Stimulated activated CD4-positive, alpha-beta T cell treated with anti-CD3 and anti-CD28 coated beads, Interleukin-12 subunit alpha, Interleukin-12 subunit beta, amount 100 ng/mL, for 48 hours (primary cell): ENCODE measurements around the gene CPA1.

Experiments used
- DNase-seq, 3 donors: peaks; one replicate each; pipeline ENCODE4 v3.0.0-alpha.2; 2020; ENCODE audit warnings: low read depth in 2 of 3, low spot score in 1 of 3

Gene CPA1

DNA sequence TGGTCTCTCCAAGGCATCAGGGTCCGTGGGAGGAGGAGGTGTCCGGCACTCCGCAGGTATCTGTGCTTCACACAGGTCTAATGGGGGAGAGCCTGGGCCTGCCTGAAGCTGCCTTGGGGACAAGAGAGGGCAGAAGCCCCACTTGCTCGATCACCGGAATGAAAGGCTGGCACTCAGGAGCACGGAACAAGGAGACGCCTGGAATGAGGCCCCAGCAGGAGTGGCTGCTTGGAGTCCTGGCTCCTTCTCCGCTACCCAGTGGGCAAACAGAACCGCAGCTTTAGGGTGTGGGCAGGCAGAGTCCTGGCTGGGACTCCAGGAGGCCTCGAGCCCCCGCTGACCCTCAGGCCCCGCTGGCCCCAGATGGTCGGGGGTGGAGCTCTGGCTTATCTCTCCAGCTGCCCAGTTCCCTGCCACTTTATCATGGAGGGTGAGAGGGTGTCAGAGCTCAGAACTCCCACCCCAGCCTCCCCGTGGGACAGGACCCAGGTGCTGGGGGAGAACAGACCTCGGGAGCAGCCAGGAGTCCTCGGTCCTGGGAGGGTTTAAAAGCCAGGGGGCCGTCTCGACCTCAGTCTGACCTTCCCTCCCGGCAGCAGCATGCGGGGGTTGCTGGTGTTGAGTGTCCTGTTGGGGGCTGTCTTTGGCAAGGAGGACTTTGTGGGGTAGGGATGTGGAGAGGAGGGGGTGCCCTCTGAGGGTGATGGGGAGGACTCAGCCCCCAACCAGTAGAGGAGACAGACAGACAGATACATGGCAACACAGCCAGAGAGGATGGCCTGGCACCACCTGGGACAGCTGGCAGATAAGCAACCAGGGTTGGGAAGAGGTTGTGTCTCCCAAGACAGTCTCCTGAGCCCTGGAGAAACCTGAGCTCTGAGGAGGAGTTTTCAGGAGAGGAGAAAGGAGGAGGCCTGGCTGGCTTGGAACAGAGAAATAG lies at the start of gene CPA1:
CPA1 (plus strand) TSS at position 574 of the 940 bp plus-strand sequence; CDS start at position 601, 27 bp downstream.
- DNase-seq = no peak

DNA sequence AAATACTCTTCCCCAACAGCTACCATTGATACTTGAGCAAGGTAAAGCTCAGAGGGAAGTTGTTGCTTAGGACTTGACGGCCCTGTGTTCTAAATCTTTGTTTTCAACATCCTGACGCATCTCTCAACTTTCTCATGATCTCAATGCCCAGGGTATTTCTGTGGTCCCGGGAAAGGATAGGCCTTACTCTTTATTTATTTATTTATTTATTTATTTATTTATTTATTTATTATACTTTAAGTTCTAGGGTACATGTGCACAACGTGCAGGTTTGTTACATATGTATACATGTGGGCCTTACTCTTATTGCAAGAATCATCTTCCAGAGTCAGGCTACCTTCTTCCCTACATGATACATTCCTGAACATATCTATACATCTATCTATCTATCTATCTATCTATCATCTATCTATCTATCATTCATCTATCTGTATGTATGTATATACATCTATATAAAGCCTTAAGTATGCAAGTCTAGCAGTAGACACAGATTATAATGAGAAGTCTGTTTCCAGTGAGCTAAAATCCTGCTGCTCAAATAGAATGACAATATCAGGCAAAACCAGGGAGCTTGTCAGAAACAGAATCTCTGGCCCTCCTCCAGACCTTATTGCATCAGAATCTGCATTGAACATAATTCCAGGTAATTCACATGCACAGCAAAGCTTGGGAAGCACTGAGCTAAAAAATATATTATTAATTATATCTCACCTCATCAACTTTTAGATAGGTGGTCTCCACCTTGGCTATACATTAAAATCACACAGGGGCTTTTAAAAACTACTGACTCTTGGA lies 47.8 kb upstream of the CPA1 start:
- DNase-seq = no peak

- no peak for DNase-seq
Observed at GRCh38 chr7:130333832-130334231, 46.5 kb upstream of the CPA1 start.

DNA sequence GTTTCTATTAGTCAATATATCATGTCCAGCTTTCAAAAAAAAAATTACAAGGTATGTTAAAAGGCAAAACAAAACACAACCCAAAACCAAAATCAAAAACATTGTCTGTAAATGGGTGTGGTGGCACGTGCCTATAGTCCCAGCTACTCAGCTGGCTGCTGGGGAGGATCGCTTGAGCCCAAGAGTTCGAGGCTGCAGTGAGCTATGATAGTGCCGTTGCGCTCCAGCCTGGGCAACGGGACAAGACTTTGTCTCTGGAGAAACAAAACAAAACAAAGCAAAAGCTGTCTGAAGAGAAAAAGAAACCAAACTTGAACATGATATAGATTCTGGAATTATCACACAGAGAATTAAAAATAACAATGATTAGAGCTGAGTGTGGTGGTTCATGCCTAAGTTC lies 46.0 kb upstream of the CPA1 start:
- no peak for DNase-seq

DNA sequence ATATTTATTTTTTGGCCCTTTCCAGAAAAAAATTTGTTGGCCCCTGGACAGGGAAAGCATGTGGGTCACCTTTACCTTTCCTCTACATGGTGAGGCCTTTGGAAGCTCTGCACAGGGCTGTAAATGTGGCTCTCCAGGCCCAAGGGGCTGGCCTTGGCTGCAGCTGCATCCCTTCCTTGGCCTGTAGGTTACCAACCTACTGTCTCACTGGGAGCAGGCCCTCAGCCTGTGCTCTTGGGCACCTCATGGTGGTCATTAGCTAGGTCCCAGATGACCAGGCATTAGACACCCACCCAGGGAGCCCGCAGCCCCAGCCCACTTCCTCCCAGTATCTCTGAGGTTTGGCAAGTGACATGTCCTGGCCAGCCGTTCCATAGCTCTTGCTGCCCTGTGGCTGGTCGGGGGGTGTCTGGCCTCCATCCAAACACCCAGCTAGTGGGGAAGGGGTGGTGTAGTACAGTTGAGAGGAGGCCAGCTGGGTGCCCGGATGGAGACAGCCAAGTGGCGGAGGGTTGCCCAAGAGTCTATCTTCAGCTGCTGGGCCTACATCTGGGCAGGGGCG lies 42.8 kb upstream of the CPA1 start:
- no peak for DNase-seq

GRCh38 chr7:130338233-130338632 lies 42.1 kb upstream of the CPA1 start:
- no peak for DNase-seq

DNA sequence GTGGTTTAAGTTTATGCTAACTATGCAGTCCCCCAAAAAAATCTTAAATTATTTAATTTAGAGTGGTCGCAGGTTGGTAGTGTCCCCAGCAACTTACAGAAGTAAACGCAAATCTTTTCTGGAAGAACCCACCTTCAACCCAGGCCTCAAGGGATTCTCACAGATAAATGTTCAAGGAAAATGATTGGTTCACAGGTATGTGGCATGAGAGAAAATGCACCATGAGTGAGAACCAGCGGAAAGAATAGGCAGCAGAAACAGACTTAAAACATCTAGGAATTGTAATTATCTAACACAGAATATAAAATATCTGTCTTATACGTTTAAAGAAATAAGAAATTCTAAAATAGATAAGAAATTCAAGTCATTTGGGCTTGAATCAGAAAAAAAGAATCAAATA lies 38.4 kb upstream of the CPA1 start:
- DNase-seq = no peak

- no peak for DNase-seq
Observed at GRCh38 chr7:130342701-130343380, 37.5 kb upstream of the CPA1 start.

GRCh38 chr7:130344271-130344866 lies 35.9 kb upstream of the CPA1 start, which contains the start of gene CPA5:
CPA5 (plus strand) TSS chr7:130344816; CDS start chr7:130346486, 1,670 bp downstream.
- no peak for DNase-seq

DNA sequence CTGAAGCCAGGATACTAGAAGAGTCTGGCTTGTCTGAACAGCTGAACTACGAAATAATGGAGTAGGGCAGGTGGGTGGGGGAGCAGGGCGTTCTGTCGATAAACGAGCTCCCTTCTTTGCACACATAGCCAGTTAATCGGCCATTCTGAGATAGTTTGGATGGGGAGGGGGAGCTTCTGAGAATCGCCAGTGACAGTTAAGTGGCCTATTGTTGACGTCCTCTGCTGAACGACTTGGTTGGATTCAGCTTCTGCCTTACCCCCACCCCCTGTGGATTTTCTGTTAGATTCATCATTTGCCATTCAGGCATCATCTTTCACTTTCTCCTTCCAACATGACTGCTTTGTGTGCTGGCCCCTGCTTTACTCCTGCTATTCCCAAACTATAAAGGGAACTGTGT lies 35.2 kb upstream of the CPA1 start:
- no peak for DNase-seq

GRCh38 chr7:130345725-130346124 lies 34.6 kb upstream of the CPA1 start:
- DNase-seq = no peak

- DNase-seq = no peak
Observed at GRCh38 chr7:130346177-130346905, 34.0 kb upstream of the CPA1 start.

GRCh38 chr7:130346941-130347340 lies 33.4 kb upstream of the CPA1 start:
- no peak for DNase-seq

DNA sequence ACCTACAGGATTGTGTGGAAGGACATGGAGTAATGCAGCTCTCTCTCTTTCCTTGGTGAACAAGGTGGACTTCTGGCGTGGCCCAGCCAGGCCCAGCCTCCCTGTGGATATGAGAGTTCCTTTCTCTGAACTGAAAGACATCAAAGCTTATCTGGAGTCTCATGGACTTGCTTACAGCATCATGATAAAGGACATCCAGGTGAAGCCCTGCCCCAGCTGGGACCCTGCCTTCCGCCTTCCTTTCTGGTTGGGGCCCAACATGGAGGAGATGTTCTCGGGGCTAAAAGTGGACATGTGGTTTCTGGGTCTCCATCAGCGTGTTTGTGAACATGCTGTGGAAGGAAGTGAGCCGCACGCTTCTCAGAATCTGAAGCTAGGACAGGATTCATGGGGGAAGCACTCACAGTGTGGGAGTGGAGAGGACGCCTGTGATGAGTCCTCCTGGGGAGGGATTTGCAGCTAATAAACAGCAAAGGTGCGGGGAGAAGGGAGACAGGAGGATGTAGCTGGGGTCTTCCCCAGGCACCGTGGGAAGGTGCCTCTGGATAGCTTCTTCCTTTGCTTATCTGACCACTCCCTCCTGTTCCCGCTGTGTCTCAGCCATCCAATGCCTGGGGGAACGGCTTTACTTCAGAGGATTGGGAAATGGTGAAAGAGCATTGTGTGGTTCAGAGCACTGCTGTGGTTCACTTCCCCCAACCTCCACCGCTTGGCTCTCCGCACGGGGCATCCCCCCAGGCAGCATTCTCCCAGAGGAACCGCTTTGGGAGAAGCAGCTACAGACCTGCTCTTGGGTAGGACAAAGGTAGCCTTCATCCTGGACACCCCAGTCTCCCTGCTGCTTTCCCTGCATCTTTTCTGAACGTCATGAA lies 30.1 kb upstream of the CPA1 start:
- DNase-seq = no peak

DNA sequence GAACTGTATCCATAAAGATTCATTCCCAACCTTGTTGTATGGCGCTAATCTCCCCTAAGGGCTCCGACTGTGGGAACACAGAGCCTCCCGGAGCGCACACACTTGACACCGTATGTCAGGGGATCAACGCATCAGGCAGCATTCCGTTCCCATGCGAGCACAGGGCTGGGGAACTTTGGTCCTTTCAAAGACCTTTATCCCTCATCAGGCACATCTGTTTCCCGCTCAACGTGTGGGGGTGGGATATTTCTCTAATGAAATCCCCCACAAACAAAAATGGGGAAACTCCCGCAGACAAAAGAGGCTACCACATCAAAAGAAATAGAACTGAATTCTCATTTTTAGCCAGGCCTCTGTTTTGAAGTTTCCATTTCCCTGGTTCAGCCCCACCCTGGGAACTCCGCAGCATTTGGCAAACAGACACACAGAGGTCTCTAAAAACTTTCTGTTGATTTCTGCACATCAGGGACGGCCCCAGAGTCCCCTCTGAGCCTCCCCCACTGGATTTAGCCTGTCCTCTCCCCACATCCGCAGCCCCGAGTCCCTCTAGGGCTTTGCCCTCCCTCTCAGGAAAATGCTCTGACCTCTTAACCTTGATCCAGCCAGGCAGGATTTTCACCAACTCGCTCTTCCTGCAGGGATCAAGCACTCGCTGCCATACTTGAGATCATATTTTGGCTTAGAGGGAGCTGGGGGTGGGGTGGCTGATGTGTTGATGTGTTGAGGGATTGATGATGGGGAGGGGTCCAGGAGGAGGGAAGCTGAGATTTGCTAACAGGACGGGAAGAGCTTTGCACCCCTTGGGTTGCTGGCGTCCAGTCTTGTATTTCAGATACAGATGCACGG lies 29.1 kb upstream of the CPA1 start:
- no peak for DNase-seq

- no peak for DNase-seq
Observed at GRCh38 chr7:130351791-130352090, 28.6 kb upstream of the CPA1 start.

DNA sequence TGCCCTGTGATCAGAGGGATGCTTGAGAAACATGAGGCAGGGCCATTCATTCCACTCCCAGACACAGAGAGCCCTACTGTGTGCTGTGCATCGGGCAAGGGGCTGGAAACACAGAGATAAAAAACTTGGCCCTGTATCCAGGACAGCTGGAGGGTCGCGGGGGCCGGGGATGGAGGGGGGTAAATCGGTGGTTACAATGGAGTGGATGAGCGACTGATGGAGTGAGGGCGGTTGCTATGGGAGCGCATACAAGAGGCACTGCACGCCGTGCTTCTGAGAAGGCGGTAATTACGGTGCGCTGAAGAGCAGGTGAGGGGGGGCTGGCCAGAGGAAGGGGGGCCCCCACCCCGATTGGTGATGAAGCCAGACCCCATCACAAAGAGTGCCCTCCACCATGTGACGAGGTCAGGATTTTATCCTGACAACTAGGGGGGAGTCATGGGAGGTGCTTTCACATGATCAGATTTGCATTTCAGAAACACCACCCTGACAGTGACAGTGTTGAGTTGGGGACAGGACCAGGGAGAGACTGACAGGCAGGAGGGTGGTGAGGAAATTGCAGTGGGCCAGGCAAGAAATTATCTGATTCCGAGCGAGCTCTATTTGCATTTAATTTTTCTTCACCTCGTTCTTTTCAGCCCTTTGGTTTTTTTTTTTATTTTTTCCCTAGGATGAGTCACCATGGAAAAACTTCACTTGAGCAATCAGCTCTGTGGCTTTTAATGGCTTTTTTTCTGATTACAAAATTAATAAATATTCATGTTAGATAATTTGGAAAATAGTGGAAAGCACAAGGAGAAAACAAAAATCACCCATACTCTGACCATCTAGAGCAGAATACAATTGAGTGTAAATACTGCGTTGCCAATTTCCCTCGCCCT lies 27.9 kb upstream of the CPA1 start:
- DNase-seq = no peak
